Prostate gland (tissue), 2 donors: ENCODE measurements around the gene PRDX5. TPM values are rescaled to one million over a fixed set of nuclear protein-coding genes. Genes with fewer than 3 reads are reported as not detected.
A peak's percentile ranks its signal among the peaks of the same experiment; 100 is the strongest.
"Not testable (repeated sequence)": the region's sequence is repeated elsewhere in the genome, so short reads cannot be mapped to it uniquely, and the experiment has no call there.

Experiments
- DNase-seq: peaks from one replicate; pipeline ENCODE4 v3.0.0-alpha.2; 2019; ENCODE audit warnings: low spot score
- H3K27ac ChIP-seq, 2 donors: fragments of 200-600 bp; sonication (generic); 2 replicates each; pipeline ENCODE4 v1.5.1; 2017 to 2019
- H3K27me3 ChIP-seq: fragments of 200-600 bp; sonication (generic); replicated peaks from 2 replicates; pipeline ENCODE4 v1.5.1; 2019; ENCODE audit not compliant: insufficient read depth
- H3K36me3 ChIP-seq, 2 donors: fragments of 200-600 bp; sonication (generic); 1 replicate in 1 of 2; 2 replicates in 1 of 2; pipeline versions ENCODE4 v1.5.1 to v1.8.1; 2017 to 2019
- H3K4me1 ChIP-seq: fragments of 200-600 bp; sonication (generic); replicated peaks from 2 replicates; pipeline ENCODE4 v1.5.1; 2019
- H3K4me3 ChIP-seq, 2 donors: fragments of 200-600 bp; sonication (generic); 2 replicates each; pipeline ENCODE4 v1.5.1; 2017 to 2019
- H3K9me3 ChIP-seq: fragments of 200-600 bp; sonication (generic); 2 replicates; pipeline ENCODE4 v1.5.1; 2017
- POLR2A ChIP-seq: fragments of 450-650 bp; IDR thresholded peaks from one replicate; pipeline ENCODE4 v1.6.1; 2016; ENCODE audit warnings: antibody characterized with exemption, mild to moderate bottlenecking
- POLR2AphosphoS5 ChIP-seq: sonication (generic); formaldehyde crosslinking; IDR thresholded peaks from one replicate; pipeline ENCODE4 v1.6.1; 2017; ENCODE audit warnings: antibody characterized with exemption
- WGBS: methylation state at CpG from one replicate; pipeline ENCODE4 v1.1.5; 2018; 5-methylcytosine and 5-hydroxymethylcytosine counted together
- intact Hi-C: fragments of 100-400 bp; cut with DNase I; formaldehyde crosslinking; loops from one replicate; pipeline ENCODE4 v1.14.2; 2022
- total RNA-seq, 2 donors: library from RNA; depleted of rRNA; stranded (reverse); fragments of >200 nt; gene quantifications; one replicate each; pipeline ENCODE4 v1.1.0, GENCODE V29; 2016
- TF ChIP-seq, protein P1 (sequence below), 4 experiments: fragments of 200-600 bp in 2 of 4; fragments of 450-650 bp in 2 of 4; sonication (generic) in 2 of 4; IDR thresholded peaks; 1 replicate in 3 of 4; 2 replicates in 1 of 4; pipeline ENCODE4 v1.5.1; 2016 to 2019; ENCODE audit warnings: antibody characterized with exemption in 4 of 4, mild to moderate bottlenecking in 2 of 4, moderate library complexity in 2 of 4

Gene PRDX5
- total RNA-seq, 2 donors from 2014 or later = 224 to 303 TPM

DNA sequence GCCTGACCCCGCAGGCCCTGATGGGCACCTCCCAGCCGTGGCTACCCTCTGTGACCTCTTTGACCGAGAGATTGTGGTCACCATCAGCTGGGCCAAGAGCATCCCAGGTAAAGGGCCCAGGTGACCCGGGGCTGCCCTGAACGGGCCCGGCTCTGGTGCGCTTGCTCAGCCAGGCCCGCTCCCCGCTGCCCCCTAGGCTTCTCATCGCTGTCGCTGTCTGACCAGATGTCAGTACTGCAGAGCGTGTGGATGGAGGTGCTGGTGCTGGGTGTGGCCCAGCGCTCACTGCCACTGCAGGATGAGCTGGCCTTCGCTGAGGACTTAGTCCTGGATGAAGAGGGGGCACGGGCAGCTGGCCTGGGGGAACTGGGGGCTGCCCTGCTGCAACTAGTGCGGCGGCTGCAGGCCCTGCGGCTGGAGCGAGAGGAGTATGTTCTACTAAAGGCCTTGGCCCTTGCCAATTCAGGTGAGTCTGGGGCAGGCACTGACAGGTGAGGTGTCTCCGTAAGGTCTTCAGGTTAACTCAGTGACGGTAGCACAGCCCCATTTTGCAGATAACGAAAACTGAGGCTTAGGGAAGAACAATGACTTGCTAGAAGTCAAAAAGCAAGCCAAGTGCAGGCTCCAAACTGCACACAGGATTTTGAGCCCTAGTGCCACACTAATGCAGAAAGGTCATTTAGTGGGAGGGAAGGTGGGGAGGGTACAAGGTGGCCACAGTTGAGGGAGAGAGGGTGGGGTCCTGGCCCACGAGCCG lies 2.9 kb upstream of the PRDX5 start:
- no peak overlapping the region for H3K4me3 ChIP-seq
- no peaks in the 10 kb centered on the region for H3K27me3 ChIP-seq
- H3K4me1 ChIP-seq = no peaks in the 10 kb centered on the region
- intact Hi-C loops = no loop called here
- H3K9me3 ChIP-seq = no peaks in the 10 kb centered on the region
- 89% methylated on average over 22 of the region's 24 CpGs for WGBS
- H3K27ac ChIP-seq = no peak overlapping the region
- H3K36me3 ChIP-seq = no peaks in the 10 kb centered on the region
- DNase-seq = no peak
- TF ChIP-seq POLR2A = no peak
- TF ChIP-seq, protein P1, sequence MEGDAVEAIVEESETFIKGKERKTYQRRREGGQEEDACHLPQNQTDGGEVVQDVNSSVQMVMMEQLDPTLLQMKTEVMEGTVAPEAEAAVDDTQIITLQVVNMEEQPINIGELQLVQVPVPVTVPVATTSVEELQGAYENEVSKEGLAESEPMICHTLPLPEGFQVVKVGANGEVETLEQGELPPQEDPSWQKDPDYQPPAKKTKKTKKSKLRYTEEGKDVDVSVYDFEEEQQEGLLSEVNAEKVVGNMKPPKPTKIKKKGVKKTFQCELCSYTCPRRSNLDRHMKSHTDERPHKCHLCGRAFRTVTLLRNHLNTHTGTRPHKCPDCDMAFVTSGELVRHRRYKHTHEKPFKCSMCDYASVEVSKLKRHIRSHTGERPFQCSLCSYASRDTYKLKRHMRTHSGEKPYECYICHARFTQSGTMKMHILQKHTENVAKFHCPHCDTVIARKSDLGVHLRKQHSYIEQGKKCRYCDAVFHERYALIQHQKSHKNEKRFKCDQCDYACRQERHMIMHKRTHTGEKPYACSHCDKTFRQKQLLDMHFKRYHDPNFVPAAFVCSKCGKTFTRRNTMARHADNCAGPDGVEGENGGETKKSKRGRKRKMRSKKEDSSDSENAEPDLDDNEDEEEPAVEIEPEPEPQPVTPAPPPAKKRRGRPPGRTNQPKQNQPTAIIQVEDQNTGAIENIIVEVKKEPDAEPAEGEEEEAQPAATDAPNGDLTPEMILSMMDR (IDR thresholded peaks at IDR 0.05) = no peak
- no peak for TF ChIP-seq POLR2AphosphoS5

DNA sequence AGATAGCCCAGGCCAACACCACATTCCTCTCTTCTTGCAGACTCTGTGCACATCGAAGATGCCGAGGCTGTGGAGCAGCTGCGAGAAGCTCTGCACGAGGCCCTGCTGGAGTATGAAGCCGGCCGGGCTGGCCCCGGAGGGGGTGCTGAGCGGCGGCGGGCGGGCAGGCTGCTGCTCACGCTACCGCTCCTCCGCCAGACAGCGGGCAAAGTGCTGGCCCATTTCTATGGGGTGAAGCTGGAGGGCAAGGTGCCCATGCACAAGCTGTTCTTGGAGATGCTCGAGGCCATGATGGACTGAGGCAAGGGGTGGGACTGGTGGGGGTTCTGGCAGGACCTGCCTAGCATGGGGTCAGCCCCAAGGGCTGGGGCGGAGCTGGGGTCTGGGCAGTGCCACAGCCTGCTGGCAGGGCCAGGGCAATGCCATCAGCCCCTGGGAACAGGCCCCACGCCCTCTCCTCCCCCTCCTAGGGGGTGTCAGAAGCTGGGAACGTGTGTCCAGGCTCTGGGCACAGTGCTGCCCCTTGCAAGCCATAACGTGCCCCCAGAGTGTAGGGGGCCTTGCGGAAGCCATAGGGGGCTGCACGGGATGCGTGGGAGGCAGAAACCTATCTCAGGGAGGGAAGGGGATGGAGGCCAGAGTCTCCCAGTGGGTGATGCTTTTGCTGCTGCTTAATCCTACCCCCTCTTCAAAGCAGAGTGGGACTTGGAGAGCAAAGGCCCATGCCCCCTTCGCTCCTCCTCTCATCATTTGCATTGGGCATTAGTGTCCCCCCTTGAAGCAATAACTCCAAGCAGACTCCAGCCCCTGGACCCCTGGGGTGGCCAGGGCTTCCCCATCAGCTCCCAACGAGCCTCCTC lies 2.0 kb upstream of the PRDX5 start:
- 73% methylated on average over 22 of the region's 25 CpGs for WGBS
- Histone ChIP-seq H3K4me3 (peak overlapping the region in 1 of 2 donors; percentile 80), H3K27ac (peak overlapping the region; percentile 98)
- H3K9me3 ChIP-seq, DNase-seq, H3K4me1 ChIP-seq, intact Hi-C loops, H3K27me3 ChIP-seq, H3K36me3 ChIP-seq: not testable (repeated sequence)

DNA sequence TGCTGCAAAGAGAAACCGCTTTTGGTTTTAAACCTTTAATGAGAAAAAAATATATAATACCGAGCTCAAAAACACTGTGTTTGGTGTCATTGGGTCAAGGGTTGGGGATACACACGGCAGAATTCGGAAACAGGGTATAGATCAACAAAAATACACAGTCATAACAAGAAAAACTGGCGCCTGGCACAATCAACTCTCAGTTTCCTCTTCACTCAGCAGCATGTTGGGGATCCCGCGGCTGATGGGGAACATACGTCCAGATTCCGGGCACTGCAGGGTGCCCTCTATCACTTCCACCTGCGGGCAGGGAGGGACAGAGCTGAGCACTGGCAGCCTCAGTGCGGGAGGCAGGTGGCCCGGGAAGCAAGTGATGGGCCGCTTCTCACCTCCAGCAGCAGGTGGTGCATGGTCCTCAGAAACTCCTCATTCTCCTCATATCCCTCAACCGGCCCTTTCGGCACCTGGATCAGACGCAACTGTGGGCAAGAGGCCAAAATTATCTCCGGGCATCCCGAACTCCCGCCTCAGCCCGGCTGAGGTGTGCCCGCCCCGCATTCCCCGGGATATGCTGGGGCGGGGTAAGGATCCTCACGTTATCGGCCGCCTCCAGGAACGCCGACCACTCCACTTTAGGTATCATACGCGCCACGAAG lies 1.1 kb upstream of the PRDX5 start:
- DNase-seq = no peak

DNA sequence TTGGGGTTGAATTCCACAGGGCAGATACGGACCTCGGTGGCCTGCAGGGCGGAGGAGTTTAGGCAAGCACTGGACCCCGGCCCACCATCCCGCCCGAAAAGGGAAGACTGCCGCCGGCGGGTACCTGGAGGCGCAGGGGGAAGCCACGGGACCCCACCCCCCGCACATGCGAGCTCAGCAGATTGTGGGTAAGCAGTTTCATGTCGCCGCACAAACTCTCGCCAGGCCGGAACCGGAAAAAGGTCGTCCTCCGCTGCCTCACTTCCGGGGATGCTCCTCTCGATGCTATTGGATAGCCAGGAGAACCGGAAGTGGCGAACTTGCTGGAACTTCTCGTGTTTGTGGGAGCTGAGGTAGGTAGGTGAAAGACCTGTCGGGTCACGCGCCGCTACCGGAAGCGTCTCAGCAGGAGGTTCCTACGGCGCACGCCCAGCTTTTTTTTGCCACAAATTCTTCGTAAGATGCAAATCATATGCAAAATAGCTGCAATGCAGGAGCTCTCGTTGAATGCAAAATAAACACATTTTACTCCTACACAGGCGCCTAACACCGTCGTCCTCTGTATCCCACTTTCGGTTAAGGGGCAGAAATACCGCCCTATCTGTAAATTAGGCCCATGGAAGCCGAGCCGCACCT lies 478 bp upstream of the PRDX5 start, which contains the start of gene TRMT112:
TRMT112 (minus strand) TSS at position 235 of the 636 bp plus-strand sequence; CDS start at position 202, 33 bp downstream.
- intact Hi-C loops = no loop called here
- peak; percentile 99 for DNase-seq
- under 1% methylated on average over 35 of the region's 43 CpGs for WGBS
- TF ChIP-seq, protein P1 (IDR thresholded peaks at IDR 0.05) = no peak
- TF ChIP-seq POLR2A (peak; percentile 84), POLR2AphosphoS5 (peak; percentile 98)
- H3K36me3 ChIP-seq = no peaks in the 10 kb centered on the region
- peak within 1 kb of the TSS; percentile 80 to 81 for H3K4me3 ChIP-seq
- peak within 1 kb of the TSS; percentile 98 for H3K27ac ChIP-seq
- no peaks in the 10 kb centered on the region for H3K27me3 ChIP-seq
- no peaks in the 10 kb centered on the region for H3K9me3 ChIP-seq
- no peaks in the 10 kb centered on the region for H3K4me1 ChIP-seq

More for the DNA sequence above, 1.1 kb upstream of the PRDX5 start:
- WGBS = 7% methylated on average over 28 of the region's 32 CpGs
- H3K27ac ChIP-seq = peak overlapping the region; percentile 98
- peak overlapping the region; percentile 80 to 81 for H3K4me3 ChIP-seq
- H3K4me1 ChIP-seq = no peaks in the 10 kb centered on the region
- no peaks in the 10 kb centered on the region for H3K9me3 ChIP-seq
- no peaks in the 10 kb centered on the region for H3K27me3 ChIP-seq
- intact Hi-C loops = no loop called here
- TF ChIP-seq POLR2A (no peak), POLR2AphosphoS5 (no peak)
- TF ChIP-seq, protein P1 (IDR thresholded peaks at IDR 0.05) = peak in 1 of 4 experiments; percentile 35
- H3K36me3 ChIP-seq = no peaks in the 10 kb centered on the region
